Inflammatory macrophage treated with lipopolysaccharide for 4 hours (primary cell): Measurements from ENCODE around the gene CYTH1.

ENCODE experiments used
- DNase-seq: peaks from one replicate; pipeline ENCODE4 v3.0.0-alpha.2; 2020

Gene CYTH1

DNA sequence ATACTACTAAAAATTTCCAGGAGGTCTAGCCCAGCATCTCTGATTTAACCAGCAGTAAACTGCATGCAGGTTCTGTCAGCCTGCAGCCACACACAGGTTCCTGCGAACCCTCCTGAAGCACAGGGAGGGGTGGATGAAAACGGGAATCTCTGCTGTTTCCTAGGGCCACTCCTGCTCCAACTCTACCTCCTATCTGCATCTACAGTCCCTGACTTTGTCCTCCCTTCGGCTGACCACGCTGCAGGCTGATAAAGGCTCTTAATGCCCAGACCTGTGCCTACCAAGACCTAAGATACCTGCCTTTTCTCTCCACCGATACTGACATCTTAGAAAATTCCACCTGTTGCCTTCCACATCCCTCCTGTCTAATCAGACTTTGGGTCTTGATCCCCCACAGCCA lies 50.2 kb downstream of the CYTH1 start:
- no peak for DNase-seq

DNA sequence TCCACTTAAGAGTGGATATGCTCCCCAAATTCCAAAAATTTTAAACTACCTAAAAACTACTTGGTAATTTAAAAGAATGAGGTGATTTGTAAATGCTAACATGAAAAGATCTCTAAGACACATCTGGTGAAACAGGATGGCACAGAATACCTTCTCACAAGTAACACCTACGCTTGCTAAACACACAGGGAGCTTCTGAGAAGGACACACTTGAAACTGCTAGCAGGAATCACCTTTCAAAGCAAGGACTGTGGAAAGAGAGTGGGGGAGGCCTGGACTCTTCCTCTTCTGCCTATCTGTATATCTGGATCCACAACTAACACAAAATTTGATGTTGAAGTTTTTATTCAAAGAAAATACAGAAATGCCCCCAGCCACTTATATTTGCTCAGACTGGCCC lies 52.4 kb downstream of the CYTH1 start:
- DNase-seq, result no peak

DNA sequence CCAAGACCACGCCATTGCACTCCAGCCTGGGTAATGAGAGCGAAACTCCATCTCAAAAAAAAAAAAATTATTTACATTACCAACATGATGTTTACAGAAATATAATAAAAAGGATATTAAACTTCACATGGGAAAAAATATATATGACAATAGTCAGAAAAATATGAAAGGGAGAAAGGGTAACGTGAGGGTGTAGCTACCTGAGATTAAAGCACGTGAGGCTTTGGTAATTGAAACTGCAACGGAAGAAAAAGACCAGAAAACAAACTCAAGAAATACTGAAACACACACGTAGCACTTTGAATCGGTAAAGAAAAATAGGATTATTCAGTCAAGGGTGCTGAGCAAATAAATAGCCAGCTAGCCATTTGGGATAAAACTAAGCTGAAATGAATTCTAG lies 53.6 kb downstream of the CYTH1 start:
- DNase-seq, result no peak

DNA sequence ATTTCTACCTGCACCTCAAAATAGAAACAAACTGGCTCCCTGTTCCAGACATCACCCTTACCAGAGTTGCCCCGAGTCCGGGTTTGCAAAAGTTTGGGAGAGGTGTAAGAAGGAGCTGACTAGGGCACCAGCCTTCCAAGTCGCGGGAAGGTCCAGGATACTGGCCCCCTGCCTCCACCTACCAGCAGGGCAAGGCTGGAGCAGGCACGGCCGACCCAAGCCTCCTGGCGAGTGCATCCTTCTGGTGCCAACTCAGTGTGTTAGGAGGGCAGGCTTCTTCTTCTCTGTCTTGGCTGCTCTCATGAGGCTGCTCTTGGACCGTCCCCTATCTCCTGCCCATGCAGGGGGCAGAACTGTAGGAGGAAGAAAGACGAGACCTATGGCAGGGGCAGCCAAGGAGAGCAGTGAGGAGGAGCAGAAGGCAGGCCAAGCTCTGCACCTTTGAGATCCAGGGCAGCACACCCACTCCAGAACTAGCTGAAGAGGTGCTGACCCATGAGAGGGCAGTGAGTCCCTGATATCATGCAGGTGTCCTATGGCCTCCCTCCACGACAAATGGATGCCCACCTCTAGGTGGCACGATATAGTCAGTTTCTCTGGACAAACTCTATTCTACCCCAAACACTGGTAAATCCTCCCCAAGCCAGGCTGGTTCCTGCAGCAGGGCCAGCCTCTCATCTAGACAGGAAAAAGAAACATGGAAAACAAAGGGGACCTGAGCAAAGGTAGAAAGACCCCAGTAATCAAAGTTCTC lies 54.4 kb downstream of the CYTH1 start:
- no peak for DNase-seq

DNA sequence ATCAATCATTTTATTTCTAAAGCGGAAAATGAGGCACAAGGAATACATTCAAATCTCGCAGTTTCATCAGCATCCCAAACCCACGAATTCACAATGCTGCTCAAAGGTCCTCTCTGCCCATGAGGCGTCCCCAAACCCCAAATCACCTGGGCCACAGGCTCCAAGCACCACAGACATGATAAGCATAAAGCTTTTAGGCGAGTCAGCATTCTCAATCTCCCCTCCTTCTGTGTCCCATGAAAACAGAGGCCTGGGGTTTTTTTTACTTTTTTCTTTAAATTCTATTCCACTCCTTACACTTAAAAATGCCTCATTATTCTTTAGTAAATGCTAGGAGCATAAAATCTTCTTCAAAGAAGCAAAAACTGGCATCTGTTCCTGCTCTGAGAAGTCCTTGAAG lies 55.0 kb downstream of the CYTH1 start:
- DNase-seq, result no peak

DNA sequence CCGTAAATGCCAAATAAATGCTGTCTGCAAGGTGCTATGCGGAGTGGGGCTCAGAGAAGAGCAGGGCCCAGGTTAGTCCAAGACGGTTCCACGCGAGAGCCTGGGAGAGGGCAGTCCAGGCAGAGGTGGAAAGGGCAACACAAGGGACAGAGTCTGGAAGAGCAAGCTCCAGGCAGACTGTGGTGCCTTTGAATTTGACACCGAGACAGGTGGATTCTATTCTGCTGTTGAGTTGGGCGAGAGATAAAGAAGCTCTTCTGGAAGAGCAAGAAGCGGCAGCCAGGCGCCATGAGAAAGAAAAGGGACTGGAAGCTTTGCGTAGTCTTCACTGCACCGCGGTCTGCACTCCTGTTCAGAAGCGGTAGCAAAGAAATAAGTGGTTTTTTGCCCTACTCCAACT lies 55.6 kb downstream of the CYTH1 start:
- DNase-seq, result no peak

DNA sequence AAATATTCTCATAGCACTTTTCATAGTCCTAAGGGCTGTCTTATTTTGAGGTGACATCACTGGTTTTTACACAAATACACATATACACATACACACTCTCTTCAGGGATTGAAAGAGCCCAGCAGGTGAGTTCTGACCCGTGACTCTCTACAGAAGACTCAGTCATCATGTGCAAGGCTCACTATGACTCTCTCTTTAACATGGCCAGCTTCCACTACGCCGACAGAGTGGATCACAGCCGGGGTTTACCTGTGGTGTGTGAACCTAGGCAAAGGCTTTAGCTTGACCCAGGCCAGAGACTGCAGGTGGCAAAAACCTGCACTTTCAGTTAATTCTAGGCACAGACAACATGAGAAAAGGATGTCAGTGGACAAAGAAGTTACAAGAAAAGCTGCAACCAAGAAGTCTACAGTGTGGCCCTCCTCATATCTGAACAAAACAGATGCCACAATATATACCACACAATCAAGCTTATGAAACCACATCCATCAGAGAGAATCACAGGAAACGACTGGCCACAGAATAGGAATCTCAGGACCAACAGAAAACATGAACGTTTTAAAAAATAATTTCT lies 56.5 kb downstream of the CYTH1 start:
- DNase-seq, result no peak

DNA sequence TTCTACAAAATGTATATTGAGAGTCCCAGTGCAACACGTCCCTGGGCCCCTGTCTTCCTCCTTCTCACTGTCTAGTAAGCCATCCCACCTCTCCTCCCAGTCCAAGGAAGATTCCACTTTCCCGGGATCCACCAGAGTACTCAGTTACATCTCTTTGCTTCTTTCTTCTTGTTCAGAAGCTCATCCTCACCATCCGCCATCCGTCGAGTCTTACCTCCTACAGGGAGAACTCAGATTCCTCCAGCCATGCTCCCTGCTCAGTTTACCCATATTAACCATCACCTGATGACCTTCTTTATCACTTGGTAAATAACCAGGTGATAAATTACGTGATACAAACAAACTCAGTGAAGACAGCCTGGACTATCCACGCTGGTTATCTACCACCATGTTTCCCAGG lies 57.1 kb downstream of the CYTH1 start:
- DNase-seq, result no peak

DNA sequence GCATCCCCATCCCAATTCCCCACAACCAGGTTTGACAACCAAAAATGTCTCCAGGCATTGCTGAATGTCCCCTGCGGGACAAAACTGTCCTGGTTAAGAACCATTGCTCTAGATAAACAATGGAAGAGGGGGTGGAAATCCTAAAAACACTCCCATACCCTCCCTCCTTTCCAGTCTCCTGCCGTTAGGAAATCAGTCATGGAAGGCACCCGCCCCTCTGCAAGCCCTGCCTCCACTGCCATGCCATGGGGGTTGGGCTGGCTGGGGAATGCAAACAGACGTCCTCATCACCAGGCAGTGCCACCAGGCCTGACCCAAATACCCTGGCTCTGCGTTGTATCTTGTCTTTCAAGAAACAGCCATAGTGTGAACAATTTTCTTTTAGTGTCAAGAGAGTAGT lies 57.5 kb downstream of the CYTH1 start:
- DNase-seq, result no peak

DNA sequence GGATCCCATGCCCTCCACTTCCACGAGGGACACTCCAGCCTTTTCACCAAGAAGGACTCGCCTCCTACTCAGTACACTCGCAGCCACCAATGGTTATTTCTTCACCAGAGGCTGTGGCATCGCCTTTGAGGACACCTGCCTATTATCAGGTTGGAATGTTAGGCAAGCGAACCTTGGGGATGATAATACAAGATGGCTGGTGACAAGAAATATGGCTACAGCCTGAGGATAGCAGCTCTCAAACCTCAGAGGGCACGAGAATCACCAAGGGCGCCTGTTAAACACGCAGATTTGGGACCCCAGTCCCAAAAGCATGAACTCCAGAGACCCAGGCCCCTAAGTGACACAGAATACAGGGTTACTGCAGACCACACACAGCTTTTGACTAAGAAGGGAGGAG lies 58.1 kb downstream of the CYTH1 start:
- no peak for DNase-seq

DNA sequence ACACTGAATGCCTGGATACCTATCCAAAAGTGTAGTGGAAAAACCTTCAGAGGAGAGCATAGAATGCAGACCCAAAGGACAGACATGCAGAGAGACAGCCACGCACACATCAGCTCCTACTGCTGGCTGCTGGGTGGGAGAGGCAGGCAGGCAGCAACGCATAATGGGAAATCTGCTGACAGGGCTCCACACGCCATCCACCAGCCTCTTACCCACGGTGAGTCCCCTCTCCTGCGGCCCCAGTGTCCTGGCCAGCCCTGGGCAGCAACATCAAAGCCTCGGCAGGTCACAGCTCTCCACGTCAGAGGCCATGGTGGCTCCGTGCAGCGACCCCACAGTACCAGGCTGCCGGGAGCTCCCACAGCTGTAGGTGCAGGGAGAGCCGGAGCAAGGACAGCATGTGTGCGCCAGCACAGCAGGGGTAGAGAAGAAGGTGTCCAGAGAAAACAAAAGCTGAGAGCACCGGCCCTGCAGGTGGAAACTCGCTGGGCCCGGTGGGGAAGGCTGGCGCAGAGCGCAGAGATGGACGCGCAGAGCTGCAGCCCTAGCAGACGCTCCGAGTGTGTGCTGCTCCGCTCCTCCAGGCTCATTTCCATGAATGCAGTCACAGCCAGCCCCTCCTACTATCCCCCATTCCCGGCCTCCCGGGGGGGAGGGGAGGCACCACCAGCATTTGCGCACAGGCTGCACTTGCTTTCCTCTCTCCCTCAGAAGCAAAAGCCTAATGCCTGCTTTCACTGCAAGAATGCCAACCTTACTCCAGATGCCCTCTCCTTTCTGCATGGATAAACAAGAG lies 58.9 kb downstream of the CYTH1 start:
- DNase-seq, result no peak

DNA sequence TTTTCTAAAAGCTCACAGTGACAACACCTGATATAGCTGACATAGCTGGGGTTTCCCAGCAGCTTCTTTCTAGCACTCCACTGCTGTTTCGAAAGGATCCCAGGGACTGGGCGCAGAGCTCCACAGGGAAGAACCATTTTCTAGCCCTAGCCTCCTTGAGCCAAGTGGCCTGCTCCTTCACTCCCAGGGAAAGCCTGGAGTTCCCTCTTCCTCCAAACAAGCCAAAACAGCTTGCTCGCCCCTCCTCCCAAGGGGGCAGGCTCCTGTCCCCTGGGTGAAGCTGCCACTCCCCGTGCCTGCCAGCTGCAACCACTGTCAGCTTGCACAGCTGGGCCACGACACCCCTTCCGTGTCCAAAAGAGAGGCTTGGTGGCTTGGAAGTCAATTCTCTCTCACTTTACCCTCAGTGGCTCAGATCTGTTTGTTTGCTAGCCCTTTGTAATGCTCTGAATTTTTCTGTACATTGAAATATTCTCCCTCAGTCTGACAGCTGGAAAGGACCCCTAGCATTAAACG lies 59.8 kb downstream of the CYTH1 start:
- DNase-seq, result no peak

DNA sequence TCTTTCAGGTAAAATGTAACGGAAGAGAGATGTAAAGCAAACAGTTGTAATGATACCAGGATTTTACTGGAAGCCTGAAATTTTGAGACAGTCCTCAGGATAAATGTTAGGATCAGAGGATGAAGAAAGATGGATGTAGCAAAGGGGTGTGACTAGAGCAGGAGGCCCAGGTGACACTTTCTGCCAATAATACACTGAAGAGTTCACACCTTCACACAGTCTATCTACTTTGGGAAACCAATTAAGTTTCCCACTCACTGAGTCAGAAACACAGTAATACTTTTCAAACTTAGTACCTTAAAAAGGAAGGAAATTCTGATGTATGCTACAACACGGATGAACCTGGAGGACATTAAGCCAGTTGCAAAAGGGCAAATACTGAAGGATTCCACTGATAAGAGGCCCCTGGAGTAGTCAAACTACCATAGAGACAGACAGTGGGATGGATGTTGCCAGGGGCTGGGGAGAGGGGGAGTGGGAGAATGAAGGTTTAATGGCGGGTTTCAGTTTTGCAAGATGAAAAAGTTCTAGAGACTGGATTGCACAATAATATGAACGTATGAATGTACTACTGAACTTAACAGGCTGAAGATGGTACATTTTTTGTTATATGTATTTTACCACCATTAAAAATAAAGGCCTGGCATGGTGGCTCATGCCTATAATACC lies 62.3 kb downstream of the CYTH1 start:
- no peak for DNase-seq

DNA sequence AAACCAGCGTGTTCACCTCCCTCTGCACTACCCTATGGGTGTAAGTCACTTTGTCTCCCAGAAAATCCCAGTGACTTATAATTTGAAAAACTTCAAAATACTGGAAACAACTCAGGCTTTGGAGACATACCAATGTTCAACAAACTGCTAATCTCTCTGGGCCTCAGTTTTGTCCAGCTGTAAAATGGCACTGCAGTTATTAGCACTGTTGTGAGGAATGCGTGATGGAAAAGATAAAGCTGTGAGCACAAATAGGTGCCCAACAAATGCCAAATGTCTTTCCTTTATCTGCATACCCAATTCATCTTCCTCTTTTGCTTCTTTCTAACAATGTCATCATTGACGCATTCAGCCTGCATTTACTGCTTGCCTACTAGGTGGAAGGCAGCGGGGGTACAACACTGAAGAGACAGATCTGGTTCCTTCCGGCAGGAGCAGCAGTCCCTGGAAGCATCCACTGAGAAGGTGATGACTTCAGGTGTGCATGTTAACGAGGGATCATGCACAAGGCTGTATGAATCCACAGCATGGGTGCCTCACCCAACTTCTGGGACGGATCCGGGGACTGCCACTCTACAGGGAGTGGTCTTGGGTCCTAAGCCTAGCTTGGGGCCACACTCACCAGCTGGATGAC lies 63.4 kb downstream of the CYTH1 start:
- no peak for DNase-seq

DNA sequence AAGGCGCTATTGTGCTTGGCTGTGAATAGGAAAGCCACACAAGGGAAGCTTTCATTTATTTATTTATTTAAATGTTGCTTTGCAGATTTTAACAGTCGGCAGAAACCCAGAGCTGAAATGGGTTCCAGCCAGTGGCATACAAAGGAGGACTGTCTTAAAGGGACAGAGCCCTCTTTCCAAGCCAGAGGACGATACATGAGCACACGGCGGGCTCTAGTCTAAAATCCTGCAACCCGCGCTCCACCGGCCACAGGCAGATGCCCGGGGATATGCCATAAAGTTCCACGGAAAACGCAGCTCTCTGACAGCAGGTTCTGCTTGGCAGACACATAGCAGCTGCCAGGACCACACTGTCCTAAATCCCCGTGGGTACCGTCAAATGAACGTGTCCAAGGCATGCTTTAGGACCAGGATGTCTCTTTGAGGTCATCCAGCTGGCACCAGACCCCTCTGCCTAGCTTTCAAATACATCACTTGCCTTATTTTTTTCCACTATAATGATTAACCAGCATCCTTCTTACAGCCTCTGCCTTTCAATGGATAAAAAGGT lies 64.6 kb downstream of the CYTH1 start:
- no peak for DNase-seq

DNA sequence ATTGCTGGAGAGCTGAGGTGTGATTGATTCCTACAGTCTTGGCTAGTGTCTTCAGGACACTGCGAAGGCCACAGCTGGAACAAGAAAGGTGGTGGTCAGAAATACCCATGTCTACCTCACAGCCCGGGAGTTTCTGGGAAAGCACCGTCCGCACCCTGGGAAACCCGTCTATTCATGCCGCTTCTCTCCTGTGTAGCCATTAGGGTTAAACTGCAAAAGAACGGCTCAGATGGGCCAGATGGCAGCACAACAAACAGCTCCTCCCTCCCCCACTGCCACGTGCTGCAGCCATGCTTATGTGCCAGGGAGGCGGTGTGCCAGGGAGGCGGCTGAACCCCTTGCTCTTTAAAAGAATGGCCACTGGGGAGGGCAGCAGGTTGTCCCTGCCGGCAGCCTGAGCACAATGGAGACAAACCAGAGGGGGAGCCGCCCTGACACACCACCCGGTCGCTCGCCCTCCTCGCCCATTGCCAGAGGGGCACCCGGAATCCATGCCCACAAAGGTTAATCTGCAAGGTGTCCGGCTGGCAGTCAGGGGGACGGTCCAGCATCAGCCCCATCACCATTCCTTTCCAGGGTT lies 65.2 kb downstream of the CYTH1 start:
- DNase-seq, result no peak

DNA sequence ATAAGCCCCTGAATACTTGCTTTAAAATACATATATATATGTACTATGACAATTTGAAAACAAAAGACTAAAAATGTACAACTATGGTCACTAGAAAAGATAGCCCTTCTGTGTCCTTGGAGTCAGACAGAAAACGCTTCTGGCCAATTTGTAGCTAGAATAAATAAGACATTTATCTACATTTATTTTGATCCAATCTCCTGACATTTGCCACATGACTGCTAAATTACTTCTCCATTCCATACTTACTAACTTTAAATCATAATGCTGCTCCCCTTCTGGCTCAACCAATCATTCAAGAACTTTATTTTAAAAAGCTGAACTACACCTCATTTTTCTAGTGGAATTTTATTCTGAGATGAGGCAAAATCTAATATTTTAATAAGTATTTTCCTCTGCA lies 65.8 kb downstream of the CYTH1 start:
- no peak for DNase-seq

DNA sequence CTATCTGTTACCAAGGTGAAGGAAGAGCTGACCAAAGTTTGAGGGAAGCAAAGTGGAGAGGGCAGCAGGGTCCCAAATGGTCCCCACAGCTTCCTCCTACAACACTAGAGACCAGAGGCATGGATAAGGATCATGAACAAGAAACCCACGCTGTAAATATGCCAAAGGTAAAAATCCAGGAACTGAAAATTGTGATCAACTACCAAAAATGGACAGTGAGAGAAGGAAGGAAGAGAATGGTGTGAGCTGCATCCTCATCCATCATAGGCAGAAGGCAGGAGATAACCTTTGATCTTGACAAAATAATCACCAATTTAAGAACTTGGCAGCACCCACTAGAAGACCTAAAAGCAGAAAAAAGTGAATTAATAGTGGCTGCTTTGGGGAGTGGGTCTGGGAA lies 66.2 kb downstream of the CYTH1 start:
- no peak for DNase-seq

DNA sequence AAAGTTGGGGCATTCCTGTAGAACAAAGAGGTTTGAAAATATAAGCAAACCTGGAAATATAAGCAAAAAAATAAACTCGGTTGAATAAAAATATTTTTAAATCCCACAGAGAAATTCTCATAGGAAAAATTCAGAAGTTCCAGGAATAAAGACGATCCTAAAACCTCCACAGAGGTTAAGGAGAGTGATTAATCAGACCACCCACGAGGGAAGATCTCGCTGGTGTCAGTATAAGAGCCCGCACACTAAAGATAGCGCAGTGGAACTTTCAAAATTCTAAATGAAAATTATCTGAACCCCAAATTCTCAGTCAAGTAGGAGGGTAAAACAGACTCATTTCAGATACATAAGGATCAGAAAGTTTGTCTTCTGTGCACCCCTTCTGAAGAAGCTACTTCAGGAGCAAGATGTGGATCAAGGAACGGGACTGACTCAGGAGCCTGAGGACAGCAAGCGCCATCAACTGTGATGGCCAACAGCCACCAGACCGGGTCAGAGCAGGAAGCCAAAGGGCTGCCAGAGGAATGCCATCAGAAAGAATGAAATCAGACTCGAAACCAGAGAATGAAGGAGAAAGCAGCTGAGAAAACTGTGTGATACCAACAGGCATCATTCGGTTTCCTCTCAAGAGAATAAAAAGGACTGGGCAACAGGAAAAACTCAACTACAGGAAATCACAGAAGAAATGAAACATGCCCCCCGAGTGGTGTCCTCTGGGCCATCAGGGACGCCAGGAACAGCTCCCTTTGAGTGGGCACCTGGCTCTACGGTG lies 66.9 kb downstream of the CYTH1 start:
- no peak for DNase-seq

DNA sequence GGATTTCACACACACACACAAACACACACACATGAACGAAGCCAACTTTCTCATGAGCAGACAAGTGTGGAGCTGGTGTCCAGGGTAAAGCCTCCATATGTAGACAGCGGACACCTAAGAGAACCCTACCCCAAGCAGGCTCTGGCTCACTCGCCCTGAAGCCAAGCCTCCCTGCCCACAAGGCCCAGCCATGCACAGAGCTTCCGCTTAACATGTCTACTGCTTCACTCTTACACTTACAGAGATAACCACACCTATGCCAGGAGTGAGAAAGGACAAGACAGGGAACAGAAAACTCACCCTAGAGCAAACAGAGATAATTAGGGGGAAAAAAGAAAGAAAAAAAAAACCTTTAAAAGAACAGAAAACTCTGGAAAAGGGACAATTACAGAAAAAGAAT lies 67.5 kb downstream of the CYTH1 start:
- DNase-seq, result no peak

DNA sequence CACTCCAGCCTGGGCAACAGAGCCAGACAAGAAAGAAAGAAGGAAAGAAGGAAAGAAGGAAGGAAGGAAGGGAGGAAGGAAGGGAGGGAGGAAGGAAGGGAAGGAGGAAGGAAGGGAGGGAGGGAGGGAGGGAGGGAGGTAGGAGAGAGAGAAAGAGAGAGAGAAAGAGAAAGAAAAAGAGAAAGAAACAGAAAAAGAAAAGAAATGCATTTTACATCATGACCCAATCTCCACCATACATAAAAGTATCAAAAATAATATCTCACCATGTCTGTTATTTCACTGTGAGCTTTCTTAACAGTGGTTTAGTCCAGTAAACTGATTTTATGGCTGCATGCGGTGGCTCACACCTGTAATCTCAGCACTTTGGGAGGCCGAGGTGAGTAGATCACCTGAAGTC lies 70.0 kb downstream of the CYTH1 start:
- no peak for DNase-seq

DNA sequence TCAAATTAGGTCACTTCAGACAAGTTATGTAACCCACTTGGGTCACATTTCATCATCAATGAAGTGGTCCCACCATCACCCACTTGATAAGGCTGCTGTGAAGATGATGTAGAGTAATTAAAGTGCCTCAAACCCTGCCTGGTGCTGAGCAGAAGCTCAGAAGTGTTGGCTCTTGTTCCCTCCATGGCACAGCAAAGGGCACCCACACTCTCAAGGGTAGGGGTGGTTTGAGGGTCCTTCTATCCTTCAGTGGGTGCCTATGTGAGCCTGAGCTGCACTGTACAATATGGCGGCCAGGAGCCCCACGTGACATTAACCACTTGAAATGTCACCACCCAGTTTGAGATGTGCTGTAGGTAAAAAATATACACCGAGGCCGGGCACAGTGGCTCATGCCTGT lies 71.5 kb downstream of the CYTH1 start:
- DNase-seq, result no peak
